GM18517 (cell line): ENCODE data around the gene HOXA7.

Experiments used
- ATAC-seq: cut with Tn5 transposase; IDR thresholded peaks from one replicate; pipeline ENCODE4 v1.9.1; 2021; ENCODE audit warnings: mild to moderate bottlenecking, moderate library complexity; ENCODE audit not compliant: unreplicated experiment

The HOXA7 gene

GRCh38 chr7:27171637-27172314 lies 15.3 kb upstream of the HOXA7 start:
- ATAC-seq: no peak

- ATAC-seq: no peak
Observed at GRCh38 chr7:27171325-27171636, 14.8 kb upstream of the HOXA7 start.

GRCh38 chr7:27170426-27171324 lies 14.2 kb upstream of the HOXA7 start:
- no peak for ATAC-seq

GRCh38 chr7:27169658-27170425 lies 13.4 kb upstream of the HOXA7 start:
- no peak for ATAC-seq

GRCh38 chr7:27168265-27168947 lies 11.9 kb upstream of the HOXA7 start:
- no peak for ATAC-seq

GRCh38 chr7:27167916-27168264 lies 11.4 kb upstream of the HOXA7 start:
- ATAC-seq: no peak

- no peak for ATAC-seq
Observed at GRCh38 chr7:27166531-27167505, 10.3 kb upstream of the HOXA7 start.

GRCh38 chr7:27165996-27166530 lies 9.6 kb upstream of the HOXA7 start:
- ATAC-seq: no peak

- ATAC-seq: no peak
Observed at GRCh38 chr7:27165089-27165995, 8.9 kb upstream of the HOXA7 start, which contains the start of gene HOXA9. Gene HOXA9, minus strand, starts transcription at chr7:27165537. Its CDS starts 80 bp downstream, at chr7:27165457.

- ATAC-seq: no peak
Observed at GRCh38 chr7:27164367-27165088, 8.1 kb upstream of the HOXA7 start.

- no peak for ATAC-seq
Observed at GRCh38 chr7:27164045-27164366, 7.5 kb upstream of the HOXA7 start.

GRCh38 chr7:27163288-27164044 lies 7.0 kb upstream of the HOXA7 start:
- ATAC-seq: no peak

GRCh38 chr7:27162561-27163287 lies 6.2 kb upstream of the HOXA7 start:
- ATAC-seq: no peak

GRCh38 chr7:27161721-27162560 lies 5.5 kb upstream of the HOXA7 start:
- no peak for ATAC-seq

GRCh38 chr7:27161214-27161720 lies 4.8 kb upstream of the HOXA7 start:
- ATAC-seq: no peak
